K562 (cell line): ENCODE measurements around the gene RNF103.

ENCODE experiments used
- CHD2 ChIP-seq: IDR thresholded peaks from 2 replicates; pipeline ENCODE4 v1.6.1; 2011; ENCODE audit warnings: low read depth, low read length
- CREM ChIP-seq: IDR thresholded peaks from 2 replicates; pipeline ENCODE4 v1.6.1; 2014; ENCODE audit warnings: antibody characterized with exemption, low read depth
- CTCF ChIP-seq, 3 experiments: IDR thresholded peaks in 2 of 3; conservative IDR thresholded peaks in 1 of 3; 2 replicates each; pipeline ENCODE4 v1.5.1; 2011 to 2012; ENCODE audit warnings: low read length in 3 of 3, mild to moderate bottlenecking in 3 of 3, control low read depth in 2 of 3, improper control_type of control experiment in 1 of 3, inconsistent platforms in 1 of 3, low read depth in 1 of 3, mixed read lengths in 1 of 3, moderate library complexity in 1 of 3; ENCODE audit not compliant: insufficient read depth in 2 of 3
- EP300 ChIP-seq: IDR thresholded peaks from 2 replicates; pipeline ENCODE4 v1.6.1; 2012; ENCODE audit warnings: low read length, improper control_type of control experiment
- GMEB1 ChIP-seq: fragments of 250-450 bp; sonication (Bioruptor Pico); IDR thresholded peaks from 2 replicates; pipeline ENCODE4 v1.4.0; 2020; ENCODE audit warnings: mild to moderate bottlenecking
- HMG20A ChIP-seq: fragments of 450-650 bp; formaldehyde crosslinking; conservative IDR thresholded peaks from 2 replicates; pipeline ENCODE4 v1.4.0; 2020; ENCODE audit warnings: mild to moderate bottlenecking, mixed read lengths
- HNRNPL ChIP-seq: fragments of 200-400 bp; formaldehyde crosslinking; IDR thresholded peaks from 2 replicates; pipeline ENCODE4 v1.6.1; 2017; ENCODE audit warnings: low read depth, mild to moderate bottlenecking, low read length
- MTA3 ChIP-seq: fragments of 450-650 bp; formaldehyde crosslinking; IDR thresholded peaks from 2 replicates; pipeline ENCODE4 v1.6.1; 2017; ENCODE audit warnings: mild to moderate bottlenecking, borderline replicate concordance
- NFE2L1 ChIP-seq: fragments of 450-650 bp; IDR thresholded peaks from 2 replicates; pipeline ENCODE4 v1.6.1; 2016; ENCODE audit warnings: missing genetic modification characterization, low read depth, mild to moderate bottlenecking, missing compliant biosample characterization, moderate library complexity, borderline replicate concordance
- NONO ChIP-seq, 2 experiments: fragments of 200-400 bp in 1 of 2; fragments of 450-650 bp in 1 of 2; formaldehyde crosslinking in 1 of 2; IDR thresholded peaks; 2 replicates each; pipeline ENCODE4 v1.6.1; 2017; ENCODE audit warnings: low read depth in 2 of 2, mild to moderate bottlenecking in 2 of 2, moderate library complexity in 2 of 2, low read length in 1 of 2
- PML ChIP-seq: IDR thresholded peaks from 2 replicates; pipeline ENCODE4 v1.6.1; 2012; ENCODE audit warnings: low read length, inconsistent platforms
- REST ChIP-seq, 2 experiments: fragments of 450-650 bp; formaldehyde crosslinking in 1 of 2; IDR thresholded peaks; 2 replicates each; pipeline versions ENCODE4 v1.4.0 to v1.6.1; 2014 to 2020; ENCODE audit warnings: mild to moderate bottlenecking in 2 of 2, borderline replicate concordance in 1 of 2, low read depth in 1 of 2
- THAP7 ChIP-seq: fragments of 250-450 bp; sonication (Bioruptor Pico); IDR thresholded peaks from 2 replicates; pipeline ENCODE4 v1.5.0; 2021
- ZNF766 ChIP-seq: fragments of 200-800 bp; sonication (Bioruptor generic); conservative IDR thresholded peaks from 2 replicates; pipeline ENCODE4 v1.6.1; 2016; ENCODE audit warnings: missing genetic modification characterization, missing compliant biosample characterization

- TF ChIP-seq REST (IDR thresholded peaks at IDR 0.05; ENCODE audit: borderline replicate concordance) (no peak), REST (CRISPR knock-in tag; IDR thresholded peaks at IDR 0.05; ENCODE audit: low read depth) (no peak), NONO (IDR thresholded peaks at IDR 0.05; ENCODE audit: low read depth in 2 of 2, low read length in 1 of 2) (no peak), HNRNPL (no peak), CTCF (IDR thresholded peaks at IDR 0.05 in 2 of 3, conservative IDR thresholded peaks at IDR 0.05 in 1 of 3; ENCODE audit: insufficient read depth in 2 of 3, low read depth in 1 of 3, low read length in 3 of 3) (no peak), MTA3 (no peak), EP300 (no peak), HMG20A (CRISPR knock-in tag) (no peak), GMEB1 (CRISPR knock-in tag) (no peak), PML (no peak), THAP7 (CRISPR knock-in tag) (no peak), CHD2 (no peak), NFE2L1 (tag) (no peak), CREM (no peak), ZNF766 (CRISPR knock-in tag) (no peak)
These were observed 4.4 kb upstream of the RNF103 start for GRCh38 chr2:86628091-86628522.
